GM23338 (cell line): ENCODE measurements around the gene ORC3. TPM values are rescaled to one million over a fixed set of nuclear protein-coding genes. Genes with fewer than 3 reads are reported as not detected.
"Not testable (repeated sequence)": the region's sequence is repeated elsewhere in the genome, so short reads cannot be mapped to it uniquely, and the experiment has no call there.

Experiments
- ATAC-seq: fragments of 200-7000 bp; cut with Tn5 transposase; 3 replicates; pipeline ENCODE4 v1.9.1; 2020
- DNase-seq: peaks from one replicate; pipeline ENCODE4 v3.0.0-alpha.2; 2015; ENCODE audit warnings: low spot score
- H2AFZ ChIP-seq: fragments of 200-600 bp; sonication (generic); 2 replicates; pipeline ENCODE4 v1.8.0; 2016; ENCODE audit warnings: antibody characterized with exemption, mild to moderate bottlenecking, moderate library complexity
- H3F3A ChIP-seq: fragments of 200-600 bp; sonication (generic); replicated peaks from 2 replicates; pipeline ENCODE4 v1.8.0; 2017; ENCODE audit warnings: antibody characterized with exemption, mixed run types, low read depth
- H3K27ac ChIP-seq: fragments of 200-600 bp; sonication (generic); 2 replicates; pipeline ENCODE4 v1.6.1; 2016; ENCODE audit warnings: low read depth
- H3K27me3 ChIP-seq: fragments of 200-600 bp; sonication (generic); 2 replicates; pipeline ENCODE4 v1.8.0; 2016; ENCODE audit warnings: mild to moderate bottlenecking, mixed run types, moderate library complexity; ENCODE audit not compliant: insufficient read depth
- H3K36me3 ChIP-seq: fragments of 200-600 bp; sonication (generic); 2 replicates; pipeline ENCODE4 v1.8.0; 2016; ENCODE audit warnings: mild to moderate bottlenecking; ENCODE audit not compliant: insufficient read depth
- H3K4me1 ChIP-seq: fragments of 200-600 bp; sonication (generic); 2 replicates; pipeline ENCODE4 v1.8.0; 2016; ENCODE audit warnings: mild to moderate bottlenecking, moderate library complexity; ENCODE audit not compliant: insufficient read depth
- H3K4me2 ChIP-seq: fragments of 200-600 bp; sonication (generic); 2 replicates; pipeline ENCODE4 v1.7.1; 2017; ENCODE audit warnings: mixed run types
- H3K4me3 ChIP-seq: fragments of 200-600 bp; sonication (generic); 2 replicates; pipeline ENCODE4 v1.6.1; 2016; ENCODE audit warnings: mixed run types
- H3K79me2 ChIP-seq: fragments of 200-600 bp; sonication (generic); replicated peaks from 2 replicates; pipeline ENCODE4 v1.8.0; 2017; ENCODE audit warnings: mild to moderate bottlenecking; ENCODE audit not compliant: insufficient read depth
- H3K9me2 ChIP-seq: fragments of 200-600 bp; sonication (generic); 2 replicates; pipeline ENCODE4 v1.8.0; 2017; ENCODE audit not compliant: insufficient read depth
- H4K20me1 ChIP-seq: fragments of 200-600 bp; sonication (generic); replicated peaks from 2 replicates; pipeline ENCODE4 v1.8.0; 2017; ENCODE audit warnings: mild to moderate bottlenecking; ENCODE audit not compliant: insufficient read depth
- H3K27ac Mint-ChIP-seq: 2 replicates; pipeline ENCODE4 v1.8.0; 2020; ENCODE audit warnings: inconsistent platforms, mild to moderate bottlenecking, moderate library complexity, mixed read lengths
- H3K27me3 Mint-ChIP-seq: 3 replicates; pipeline ENCODE4 v1.8.0; 2022; ENCODE audit warnings: low read depth, mild to moderate bottlenecking, moderate library complexity, mixed read lengths, inconsistent platforms; ENCODE audit not compliant: insufficient read depth, poor library complexity
- H3K36me3 Mint-ChIP-seq: 3 replicates; pipeline ENCODE4 v1.8.0; 2021; ENCODE audit warnings: low read depth, mild to moderate bottlenecking, inconsistent platforms, moderate library complexity, mixed read lengths
- H3K4me1 Mint-ChIP-seq: 3 replicates; pipeline ENCODE4 v1.8.0; 2020; ENCODE audit warnings: mild to moderate bottlenecking, inconsistent platforms, mixed read lengths
- H3K4me3 Mint-ChIP-seq: 3 replicates; pipeline ENCODE4 v1.8.0; 2021; ENCODE audit warnings: moderate library complexity, mild to moderate bottlenecking, inconsistent platforms, mixed read lengths
- H3K9me3 Mint-ChIP-seq: 3 replicates; pipeline ENCODE4 v1.8.0; 2020; ENCODE audit warnings: moderate library complexity, mild to moderate bottlenecking, inconsistent platforms, mixed read lengths
- CREB1 ChIP-seq: fragments of 250-450 bp; sonication (Bioruptor Pico); IDR thresholded peaks from 2 replicates; pipeline ENCODE4 v1.5.0; 2020; ENCODE audit warnings: low read depth, mild to moderate bottlenecking, moderate library complexity
- ETS1 ChIP-seq: IDR thresholded peaks from 2 replicates; pipeline ENCODE4 v1.6.1; 2016; ENCODE audit warnings: antibody characterized with exemption
- JUNB ChIP-seq: IDR thresholded peaks from one replicate; pipeline ENCODE4 v1.6.1; 2016; ENCODE audit warnings: antibody characterized with exemption; ENCODE audit not compliant: unreplicated experiment
- NANOG ChIP-seq: IDR thresholded peaks from 2 replicates; pipeline ENCODE4 v1.6.1; 2016; ENCODE audit warnings: antibody characterized with exemption, borderline replicate concordance
- POLR2AphosphoS5 ChIP-seq: IDR thresholded peaks from 2 replicates; pipeline ENCODE4 v1.6.1; 2016; ENCODE audit warnings: antibody characterized with exemption, low read depth
- REST ChIP-seq: IDR thresholded peaks from one replicate; pipeline ENCODE4 v1.6.1; 2018; ENCODE audit warnings: antibody characterized with exemption; ENCODE audit not compliant: unreplicated experiment
- STAT1 ChIP-seq: IDR thresholded peaks from one replicate; pipeline ENCODE4 v1.6.1; 2016; ENCODE audit warnings: antibody characterized with exemption; ENCODE audit not compliant: unreplicated experiment
- ZNF114 ChIP-seq: fragments of 250-450 bp; sonication (Bioruptor Pico); IDR thresholded peaks from 2 replicates; pipeline ENCODE4 v1.5.0; 2020; ENCODE audit warnings: mild to moderate bottlenecking, moderate library complexity
- ZNF331 ChIP-seq: fragments of 250-450 bp; sonication (Bioruptor Pico); IDR thresholded peaks from 2 replicates; pipeline ENCODE4 v1.5.0; 2020; ENCODE audit warnings: low read depth, mild to moderate bottlenecking, moderate library complexity
- polyA plus RNA-seq: library from polyadenylated mRNA; unstranded; fragments of >200 nt; fragmentation: Nextera tagmentation; extraction: Ambion mirVana; gene quantifications from 2 replicates; pipeline ENCODE4 v1.2.1, GENCODE V29; 2016
- total RNA-seq: library from RNA; depleted of rRNA; stranded (reverse); fragments of >200 nt; shearing (Covaris generic); gene quantifications from 2 replicates; pipeline ENCODE4 v1.2.3, GENCODE V29; 2014

Gene ORC3
- total and polyA plus RNA-seq, 2 experiments from 2014 or later: 53.1 to 78.4 TPM

- no peak overlapping the region for H3K4me3 ChIP-seq
- no peak overlapping the region for H3K4me2 ChIP-seq
- H3K4me3 Mint-ChIP-seq: no peak overlapping the region
- no peaks in the 10 kb centered on the region for H3K27me3 Mint-ChIP-seq
- H3K36me3 Mint-ChIP-seq: no peaks in the 10 kb centered on the region
- H4K20me1 ChIP-seq: no peaks in the 10 kb centered on the region
- peaks cover 6% of the 10 kb centered on the region for H3K4me1 Mint-ChIP-seq
- H3K9me3 Mint-ChIP-seq: 0 out of 3 replicates have a peak, but pooled peaks cover 3% of the 10 kb centered on the region
- peaks cover 9% of the 10 kb centered on the region for H3K4me1 ChIP-seq
- no peaks in the 10 kb centered on the region for H3K36me3 ChIP-seq
- no peak for DNase-seq
- H3K79me2 ChIP-seq: no peaks in the 10 kb centered on the region
- H3K9me2 ChIP-seq: no peaks in the 10 kb centered on the region
- H3K27ac ChIP-seq: no peak overlapping the region
- no peak overlapping the region for H3K27ac Mint-ChIP-seq
- no peaks in the 10 kb centered on the region for H3K27me3 ChIP-seq
- H2AFZ ChIP-seq: peak overlapping the region; percentile 72; the same call in 1 of the 2 replicates
- TF ChIP-seq REST (no peak), NANOG (no peak)
- no peaks in the 10 kb centered on the region for H3F3A ChIP-seq
- ATAC-seq: no peak
These were observed 120.2 kb downstream of the ORC3 start for GRCh38 chr6:87710090-87710489.

- not testable (repeated sequence) for H3K4me1 ChIP-seq, H3K4me1 Mint-ChIP-seq, H3K4me3 Mint-ChIP-seq, H3K4me2 ChIP-seq, H3K27me3 ChIP-seq, H3K79me2 ChIP-seq, H4K20me1 ChIP-seq, DNase-seq, H3K27ac Mint-ChIP-seq, H2AFZ ChIP-seq, H3K9me3 Mint-ChIP-seq, H3K27me3 Mint-ChIP-seq, H3K4me3 ChIP-seq, H3K27ac ChIP-seq, H3F3A ChIP-seq, ATAC-seq, H3K9me2 ChIP-seq, H3K36me3 ChIP-seq, H3K36me3 Mint-ChIP-seq
These were observed 122.8 kb downstream of the ORC3 start for GRCh38 chr6:87712713-87713112.

- Histone ChIP-seq H3F3A (no peaks in the 10 kb centered on the region), H3K9me2 (no peaks in the 10 kb centered on the region), H3K4me1 (peaks cover 9% of the 10 kb centered on the region), H3K4me2 (no peak overlapping the region), H3K27me3 (no peaks in the 10 kb centered on the region), H3K27ac (no peak overlapping the region), H3K36me3 (no peaks in the 10 kb centered on the region), H3K4me3 (no peak overlapping the region), H2AFZ (peak overlapping the region; percentile 72), H4K20me1 (no peaks in the 10 kb centered on the region), H3K79me2 (no peaks in the 10 kb centered on the region)
- Mint-ChIP-seq H3K36me3 (no peaks in the 10 kb centered on the region), H3K27ac (no peak overlapping the region; the same call in 1 of the 2 replicates), H3K4me1 (peaks cover 6% of the 10 kb centered on the region), H3K4me3 (no peak overlapping the region), H3K9me3 (no peaks in the 10 kb centered on the region), H3K27me3 (no peaks in the 10 kb centered on the region)
- DNase-seq (no peak), ATAC-seq (no peak; the same call in 2 of the 3 replicates)
- TF ChIP-seq JUNB (no peak), ZNF114 (CRISPR knock-in tag) (no peak), CREB1 (no peak), POLR2AphosphoS5 (no peak), NANOG (no peak), STAT1 (no peak), ZNF331 (CRISPR knock-in tag) (no peak), ETS1 (no peak)
These were observed 124.3 kb downstream of the ORC3 start for GRCh38 chr6:87714093-87714842.
